Measurements from ENCODE around the gene TSPAN19. TPM values are rescaled to one million over a fixed set of nuclear protein-coding genes. Genes with fewer than 3 reads are reported as not detected.

TSPAN19 gene
- total RNA-seq, 1 donor from 2014 or later: 2.9 TPM

DNA sequence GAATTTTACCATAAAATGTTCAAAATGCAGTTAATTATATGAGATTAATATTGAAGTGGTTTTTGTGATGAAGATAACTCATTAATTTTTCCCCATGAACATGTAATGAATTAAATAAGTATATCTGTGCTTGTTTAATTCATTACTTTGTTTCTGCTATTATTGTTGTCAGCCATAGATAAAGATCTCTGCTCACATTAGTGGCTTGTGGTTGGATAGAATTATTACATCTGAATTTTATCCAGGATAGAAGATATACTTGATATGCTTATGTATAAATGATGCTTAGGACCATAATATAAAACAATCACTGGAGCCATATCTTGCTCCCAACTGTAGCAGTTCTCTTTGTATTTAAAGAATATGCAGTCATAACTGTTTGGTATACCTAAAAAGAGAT is 18.5 kb downstream of the TSPAN19 start:
- Mint-ChIP-seq H3K27ac (ENCODE audit: unreplicated experiment) (no peak overlapping the region), H3K9me3 (ENCODE audit: unreplicated experiment) (no peaks in the 10 kb centered on the region), H3K27me3 (ENCODE audit: unreplicated experiment) (peaks cover 5% of the 10 kb centered on the region), H3K4me3 (ENCODE audit: unreplicated experiment) (no peak overlapping the region), H3K36me3 (ENCODE audit: unreplicated experiment) (no peaks in the 10 kb centered on the region), H3K4me1 (ENCODE audit: low read depth, unreplicated experiment) (peaks cover 26% of the 10 kb centered on the region)
- no peak for DNase-seq
- TF ChIP-seq, protein P1, sequence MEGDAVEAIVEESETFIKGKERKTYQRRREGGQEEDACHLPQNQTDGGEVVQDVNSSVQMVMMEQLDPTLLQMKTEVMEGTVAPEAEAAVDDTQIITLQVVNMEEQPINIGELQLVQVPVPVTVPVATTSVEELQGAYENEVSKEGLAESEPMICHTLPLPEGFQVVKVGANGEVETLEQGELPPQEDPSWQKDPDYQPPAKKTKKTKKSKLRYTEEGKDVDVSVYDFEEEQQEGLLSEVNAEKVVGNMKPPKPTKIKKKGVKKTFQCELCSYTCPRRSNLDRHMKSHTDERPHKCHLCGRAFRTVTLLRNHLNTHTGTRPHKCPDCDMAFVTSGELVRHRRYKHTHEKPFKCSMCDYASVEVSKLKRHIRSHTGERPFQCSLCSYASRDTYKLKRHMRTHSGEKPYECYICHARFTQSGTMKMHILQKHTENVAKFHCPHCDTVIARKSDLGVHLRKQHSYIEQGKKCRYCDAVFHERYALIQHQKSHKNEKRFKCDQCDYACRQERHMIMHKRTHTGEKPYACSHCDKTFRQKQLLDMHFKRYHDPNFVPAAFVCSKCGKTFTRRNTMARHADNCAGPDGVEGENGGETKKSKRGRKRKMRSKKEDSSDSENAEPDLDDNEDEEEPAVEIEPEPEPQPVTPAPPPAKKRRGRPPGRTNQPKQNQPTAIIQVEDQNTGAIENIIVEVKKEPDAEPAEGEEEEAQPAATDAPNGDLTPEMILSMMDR (IDR thresholded peaks at IDR 0.05; ENCODE audit: partially characterized antibody, unreplicated experiment): no peak

DNA sequence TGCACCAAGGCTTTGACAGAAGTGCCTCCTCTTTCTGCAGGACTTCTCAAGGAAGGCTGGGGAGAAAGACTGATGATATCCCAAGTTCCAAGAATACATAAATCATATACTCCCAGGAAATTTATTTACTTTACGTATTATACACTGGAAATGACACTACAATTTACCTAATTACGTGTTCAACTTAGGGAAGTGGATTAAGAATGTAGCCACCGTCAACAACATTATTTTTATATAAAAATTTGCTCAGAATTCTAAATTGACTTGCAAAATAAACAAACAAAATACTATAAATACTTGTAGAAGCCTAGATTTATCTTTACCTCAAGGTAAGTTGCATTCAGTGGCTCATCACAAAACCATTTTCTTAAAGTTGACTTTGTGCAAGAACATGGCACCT is 18.9 kb downstream of the TSPAN19 start:
- TF ChIP-seq, protein P1 (IDR thresholded peaks at IDR 0.05; ENCODE audit: partially characterized antibody, unreplicated experiment): no peak
- no peaks in the 10 kb centered on the region for H3K9me3 Mint-ChIP-seq (ENCODE audit: unreplicated experiment)

DNA sequence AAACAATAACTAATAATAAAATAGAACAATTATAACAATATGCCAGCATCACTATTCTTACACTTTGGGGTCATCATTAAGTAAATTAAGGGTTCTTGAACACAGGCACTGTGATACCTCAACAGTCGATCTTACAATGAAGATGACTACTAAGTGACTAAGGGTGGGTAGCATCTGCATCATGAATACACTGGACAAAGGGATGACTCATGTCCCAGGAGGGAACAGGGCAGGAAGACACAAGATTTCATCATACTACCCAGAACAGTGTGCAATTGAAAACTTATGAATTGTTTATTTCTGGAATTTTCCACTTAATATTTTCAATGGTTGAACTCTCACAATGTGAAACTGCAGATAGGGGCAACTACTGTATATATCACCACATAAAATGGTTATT is 19.7 kb downstream of the TSPAN19 start:
- Mint-ChIP-seq H3K36me3 (ENCODE audit: unreplicated experiment) (no peaks in the 10 kb centered on the region), H3K4me3 (ENCODE audit: unreplicated experiment) (peak overlapping the region; percentile 46), H3K4me1 (ENCODE audit: low read depth, unreplicated experiment) (peaks cover 31% of the 10 kb centered on the region), H3K27ac (ENCODE audit: unreplicated experiment) (peak overlapping the region; percentile 90), H3K9me3 (ENCODE audit: unreplicated experiment) (peaks cover 1% of the 10 kb centered on the region), H3K27me3 (ENCODE audit: unreplicated experiment) (peaks cover 2% of the 10 kb centered on the region)
- TF ChIP-seq, protein P1 (IDR thresholded peaks at IDR 0.05; ENCODE audit: partially characterized antibody, unreplicated experiment): no peak
- no peak for DNase-seq

More for the DNA sequence above, 18.9 kb downstream of the TSPAN19 start:
- Mint-ChIP-seq H3K27me3 (ENCODE audit: unreplicated experiment) (peaks cover 5% of the 10 kb centered on the region), H3K4me1 (ENCODE audit: low read depth, unreplicated experiment) (peaks cover 30% of the 10 kb centered on the region), H3K36me3 (ENCODE audit: unreplicated experiment) (no peaks in the 10 kb centered on the region), H3K4me3 (ENCODE audit: unreplicated experiment) (no peak overlapping the region), H3K27ac (ENCODE audit: unreplicated experiment) (peak overlapping the region; percentile 86)
- no peak for DNase-seq

DNA sequence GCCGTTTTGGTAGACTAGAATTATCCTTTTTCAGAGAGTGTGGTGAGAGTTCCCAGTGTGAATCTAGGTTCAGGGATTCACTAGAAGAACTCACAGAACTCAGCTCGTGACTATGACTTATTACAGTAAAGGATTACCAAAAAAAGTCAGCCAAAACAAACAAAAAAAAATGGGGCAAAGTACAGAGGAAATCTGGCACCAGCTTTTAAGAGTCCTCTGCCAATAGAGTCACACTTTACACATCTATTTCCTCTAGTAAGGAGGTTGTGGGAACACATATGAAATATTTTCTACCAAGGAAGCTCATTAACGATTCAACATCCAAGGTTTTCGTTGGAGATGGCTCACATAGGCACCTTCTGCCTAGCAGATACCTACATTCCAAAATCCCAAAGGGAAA is 28.2 kb downstream of the TSPAN19 start:
- Mint-ChIP-seq H3K4me1 (ENCODE audit: low read depth, unreplicated experiment) (peaks cover 52% of the 10 kb centered on the region), H3K27me3 (ENCODE audit: unreplicated experiment) (peaks cover 3% of the 10 kb centered on the region), H3K36me3 (ENCODE audit: unreplicated experiment) (no peaks in the 10 kb centered on the region), H3K27ac (ENCODE audit: unreplicated experiment) (peak overlapping the region; percentile 64), H3K4me3 (ENCODE audit: unreplicated experiment) (no peak overlapping the region), H3K9me3 (ENCODE audit: unreplicated experiment) (peaks cover 12% of the 10 kb centered on the region)
- TF ChIP-seq, protein P1 (IDR thresholded peaks at IDR 0.05; ENCODE audit: partially characterized antibody, unreplicated experiment): no peak
- DNase-seq: no peak

DNA sequence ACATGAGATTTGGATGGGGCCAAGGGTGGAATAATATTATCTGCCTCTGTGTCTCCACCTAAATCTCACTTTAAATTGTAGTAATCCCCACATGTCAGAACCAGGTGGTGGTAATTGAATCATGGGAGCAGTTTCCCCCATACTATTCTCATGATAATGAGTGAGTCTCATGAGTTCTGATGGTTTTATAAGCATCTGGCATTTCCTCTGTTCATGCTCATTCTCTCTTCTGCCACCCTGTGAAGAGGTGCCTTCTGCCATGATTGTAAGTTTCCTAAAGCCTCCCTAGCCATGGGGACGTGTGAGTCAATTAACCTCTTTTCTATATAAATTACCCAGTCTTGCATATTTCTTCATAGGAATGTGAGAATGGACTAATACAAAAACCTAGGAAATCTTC is 29.9 kb downstream of the TSPAN19 start:
- Mint-ChIP-seq H3K9me3 (ENCODE audit: unreplicated experiment) (peaks cover 12% of the 10 kb centered on the region), H3K36me3 (ENCODE audit: unreplicated experiment) (no peaks in the 10 kb centered on the region), H3K27me3 (ENCODE audit: unreplicated experiment) (peaks cover 3% of the 10 kb centered on the region), H3K27ac (ENCODE audit: unreplicated experiment) (peak overlapping the region; percentile 89), H3K4me1 (ENCODE audit: low read depth, unreplicated experiment) (peaks cover 49% of the 10 kb centered on the region), H3K4me3 (ENCODE audit: unreplicated experiment) (peak overlapping the region; percentile 58)
- DNase-seq: no peak
- TF ChIP-seq, protein P1 (IDR thresholded peaks at IDR 0.05; ENCODE audit: partially characterized antibody, unreplicated experiment): no peak

Measured in glutamatergic neuron (in vitro differentiated cells).